Stimulated activated CD4-positive, alpha-beta T cell treated with anti-CD3 and anti-CD28 coated beads, Interleukin-2, amount 100 ng/mL, for 4 hours (primary cell): ENCODE measurements around the gene ABHD16B.

ENCODE experiments used
- DNase-seq: peaks from one replicate; pipeline ENCODE4 v3.0.0-alpha.2; 2020; ENCODE audit warnings: low read depth

Gene ABHD16B

DNA sequence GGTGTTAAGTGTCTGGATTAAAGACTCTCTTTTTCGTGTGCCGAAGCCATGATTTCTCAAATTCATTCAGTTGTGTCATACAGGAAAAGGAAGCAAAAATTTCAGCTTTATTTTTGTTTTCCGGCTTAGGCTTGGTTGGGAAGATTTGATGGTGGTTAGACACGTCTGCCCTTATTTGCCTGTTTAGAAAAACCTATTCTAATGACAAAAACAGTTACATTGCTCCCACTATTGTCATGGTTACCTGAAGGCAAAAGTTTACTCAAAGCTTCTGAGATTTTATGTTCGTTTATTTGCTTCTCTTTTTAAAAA is 34.6 kb downstream of the ABHD16B start:
- DNase-seq, result no peak

DNA sequence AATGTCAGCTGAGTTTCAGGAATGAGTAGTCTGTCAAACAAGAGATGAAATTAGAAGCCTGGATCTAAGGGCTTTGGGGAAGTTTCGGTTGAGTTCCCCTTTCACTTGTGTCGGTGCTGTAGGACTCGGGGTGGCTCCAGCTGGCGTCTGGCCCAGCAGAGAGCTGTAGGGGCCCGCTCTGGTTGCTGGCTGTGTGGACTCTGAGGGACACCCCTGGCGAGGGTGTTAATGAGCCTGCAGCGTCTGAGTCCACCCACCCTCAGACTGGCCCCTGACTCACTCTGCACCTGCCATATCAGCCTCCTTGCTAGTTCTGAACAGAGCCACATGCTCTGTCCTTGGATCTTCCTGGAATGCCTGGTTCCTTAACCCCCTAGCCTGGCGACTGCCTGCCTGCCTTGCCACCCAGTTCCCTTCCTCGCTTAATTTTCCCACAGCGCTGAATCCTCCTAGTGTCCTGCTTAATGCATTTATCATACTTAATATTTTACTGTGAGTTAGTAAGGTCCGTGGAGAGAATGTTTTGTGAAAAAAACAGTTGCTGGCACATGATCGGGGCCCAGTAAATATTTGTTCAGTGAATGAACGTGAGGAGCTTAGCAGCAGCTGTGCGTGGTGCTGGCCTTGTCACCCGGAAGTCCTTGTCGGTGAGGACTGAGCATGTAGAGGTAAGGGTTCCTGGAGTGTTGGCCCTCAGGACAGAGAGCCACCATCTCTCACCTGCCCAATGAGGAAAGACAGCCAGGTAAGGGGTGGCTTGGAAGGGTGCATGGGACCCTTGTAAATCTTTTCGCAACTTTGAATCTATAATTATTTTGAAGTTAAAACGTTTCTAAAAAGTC is 35.2 kb downstream of the ABHD16B start:
- no peak for DNase-seq

DNA sequence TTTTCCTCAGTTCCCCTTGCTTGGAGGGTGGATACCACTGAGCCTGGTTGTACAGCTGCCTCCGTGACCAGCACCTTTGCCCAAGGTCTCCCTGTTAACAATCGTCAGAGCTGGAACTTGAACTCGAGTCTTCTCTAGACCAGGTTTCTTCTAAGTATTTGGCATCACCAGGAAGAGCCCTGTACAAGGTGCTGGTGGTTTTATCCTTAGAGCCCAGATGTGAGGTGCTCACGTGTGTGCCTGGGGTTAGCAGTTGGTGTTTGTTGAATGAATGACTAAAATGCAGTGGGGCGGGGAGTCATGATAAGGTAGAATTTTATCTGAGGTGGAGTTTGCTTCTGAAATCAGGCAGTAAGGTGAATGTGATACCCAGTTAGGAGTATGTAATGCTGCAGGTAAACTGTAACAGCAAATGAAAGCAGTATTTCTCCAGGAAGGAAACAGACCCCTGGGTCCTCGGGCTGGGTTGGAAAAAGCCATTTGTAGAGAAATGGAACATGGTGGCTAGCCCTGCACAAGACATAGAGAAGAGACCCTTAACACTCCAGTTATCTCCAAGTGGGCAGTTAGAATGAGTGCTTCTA is 36.8 kb downstream of the ABHD16B start:
- no peak for DNase-seq

DNA sequence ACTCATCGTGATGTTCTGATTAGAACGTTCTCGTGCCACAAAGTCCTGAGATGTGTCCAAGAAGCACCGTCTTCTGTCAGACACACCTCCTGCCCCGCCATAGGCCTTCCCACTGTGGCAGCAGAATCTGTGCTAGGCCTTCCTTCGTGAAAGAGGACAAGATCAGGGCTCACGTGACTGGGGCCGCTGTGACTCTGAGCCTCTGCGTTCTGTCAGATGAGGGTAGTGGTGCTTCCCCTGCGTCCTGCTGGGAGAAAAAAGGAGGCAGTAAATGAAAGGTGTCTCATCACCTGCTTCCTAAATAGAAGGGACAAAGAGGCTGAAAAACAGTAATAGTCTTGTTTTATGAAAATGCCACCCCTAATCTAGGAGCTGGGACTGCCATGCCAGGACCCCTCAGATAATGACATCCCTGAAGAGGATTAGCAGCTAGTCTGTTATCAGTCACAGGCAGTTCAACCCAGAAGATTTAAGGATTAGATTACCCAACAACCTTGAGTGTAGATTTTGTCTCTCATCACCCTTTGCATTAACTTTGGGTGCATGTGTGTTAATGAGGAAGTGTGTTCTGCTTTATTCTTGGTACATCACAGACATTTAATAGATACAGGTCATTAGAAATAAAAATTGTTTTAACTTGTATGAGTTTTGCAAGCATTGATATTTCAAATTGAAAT is 37.7 kb downstream of the ABHD16B start:
- DNase-seq, result no peak

DNA sequence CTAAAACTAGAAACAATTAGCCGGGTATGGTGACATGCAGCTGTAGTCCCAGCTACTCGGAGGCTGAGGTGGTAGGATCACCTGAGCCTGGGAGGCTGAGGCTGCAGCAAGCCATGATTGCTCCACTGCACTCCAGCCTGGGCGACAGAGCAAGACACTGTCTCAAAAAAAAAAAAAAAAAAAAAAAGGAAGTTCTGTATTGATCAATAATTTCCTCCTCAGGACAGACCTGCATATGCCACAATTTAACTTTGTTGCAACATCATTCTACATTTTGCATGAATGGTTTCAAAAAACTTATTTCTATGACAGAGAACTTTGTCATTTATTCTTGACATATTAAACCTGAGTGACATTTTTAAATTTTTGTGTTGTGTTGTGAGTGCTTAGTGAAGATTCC is 39.1 kb downstream of the ABHD16B start:
- DNase-seq, result no peak

DNA sequence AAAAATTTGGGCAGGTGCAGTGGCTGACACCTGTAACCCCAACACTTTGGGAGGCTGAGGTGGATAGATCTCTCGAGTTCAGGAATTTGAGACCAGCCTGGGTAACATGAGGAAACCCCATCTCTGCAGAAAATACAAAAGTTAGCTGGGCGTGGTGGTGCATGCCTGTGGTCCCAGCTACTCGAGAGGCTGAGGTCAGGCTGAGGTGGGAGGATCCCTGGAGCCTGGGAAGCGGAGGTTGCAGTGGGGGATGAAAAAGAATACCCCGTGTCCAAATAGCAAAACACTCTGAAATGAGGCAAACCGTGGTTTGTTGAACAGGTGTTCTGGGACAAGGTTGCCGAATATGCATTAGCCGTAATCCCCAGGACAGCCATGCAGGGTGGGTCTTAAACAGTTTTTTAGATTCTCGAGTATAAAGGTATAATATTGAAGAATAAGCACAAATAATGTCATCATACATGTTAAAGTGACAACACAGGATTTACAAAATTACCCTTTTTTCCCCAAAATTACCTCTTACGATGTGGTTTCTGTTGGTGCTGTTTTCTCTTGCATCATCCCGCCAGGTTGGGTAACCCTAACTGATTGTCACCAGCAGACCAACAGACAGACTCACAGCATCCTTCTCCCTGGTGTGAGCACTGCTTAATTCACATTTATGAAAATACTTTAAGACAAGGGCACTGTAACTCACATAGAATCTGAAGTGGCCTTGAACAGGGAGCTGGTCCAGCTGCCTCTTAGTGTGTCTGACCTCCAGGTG is 42.7 kb downstream of the ABHD16B start:
- no peak for DNase-seq

DNA sequence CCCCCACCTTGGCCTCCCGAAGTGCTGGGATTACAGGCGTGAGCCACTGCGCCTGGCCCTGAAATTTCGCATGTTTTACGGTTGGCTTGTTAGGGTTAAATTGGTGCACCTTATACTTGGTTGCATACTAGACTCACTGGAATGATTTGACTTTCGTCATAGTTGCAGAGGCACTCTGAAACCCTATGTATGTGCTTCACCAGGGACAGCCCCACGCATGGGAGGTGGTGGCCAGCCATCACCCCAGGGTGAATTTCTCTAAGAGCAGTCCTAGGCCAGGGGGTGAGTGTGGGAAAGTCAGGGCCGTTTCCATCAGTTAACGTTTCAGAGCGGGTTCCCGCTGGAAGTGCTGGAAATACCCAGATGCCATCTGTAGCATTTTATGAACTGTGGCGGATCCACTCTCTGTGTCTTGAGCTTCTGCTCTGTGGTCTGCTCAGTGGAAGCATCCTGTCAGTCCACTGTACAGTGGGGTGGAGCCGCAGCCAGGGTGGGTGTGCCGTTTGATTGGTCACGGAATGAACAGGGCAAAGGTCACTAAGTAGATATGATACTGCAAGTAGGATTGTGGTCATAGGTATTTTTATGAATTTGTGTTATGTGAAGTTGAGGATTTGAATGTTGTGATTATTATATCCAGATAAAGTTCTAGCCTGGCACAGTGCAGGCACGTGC is 46.8 kb downstream of the ABHD16B start:
- DNase-seq, result no peak

DNA sequence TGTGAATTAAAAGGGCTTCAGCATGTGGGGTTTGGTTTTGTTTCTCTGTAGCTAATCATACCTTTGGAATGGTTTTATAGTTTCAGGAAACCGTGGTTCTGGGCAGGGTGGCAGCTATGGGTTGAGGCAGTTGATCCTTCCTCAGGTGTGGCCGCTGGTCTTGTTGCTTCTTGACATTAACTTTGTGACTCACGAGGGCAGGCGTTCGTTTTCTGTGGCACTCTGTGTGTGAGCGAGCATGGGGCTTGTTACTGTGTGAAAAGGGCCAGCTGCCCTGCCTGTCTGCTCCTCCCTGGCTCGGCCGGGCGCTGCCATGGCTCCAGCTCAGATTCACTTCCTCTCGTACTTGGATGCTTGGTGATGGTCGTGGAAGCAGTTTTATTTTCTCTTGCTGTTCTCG is 49.9 kb downstream of the ABHD16B start:
- DNase-seq, result no peak
